ENCODE results near the gene CDCA3.
"Not testable (repeated sequence)": the region's sequence is repeated elsewhere in the genome, so short reads cannot be mapped to it uniquely, and the experiment has no call there.

CDCA3 gene

GRCh38 chr12:6872073-6873048 is 21.3 kb upstream of the CDCA3 start:
- peak; percentile 82 for DNase-seq

- DNase-seq = peak; percentile 53
These were observed 20.2 kb upstream of the CDCA3 start for GRCh38 chr12:6871052-6871957.

- not testable (repeated sequence) for DNase-seq
These were observed 19.2 kb upstream of the CDCA3 start for GRCh38 chr12:6870304-6870703.

- DNase-seq = peak; percentile 84
These were observed 18.2 kb upstream of the CDCA3 start for GRCh38 chr12:6869049-6870021.

GRCh38 chr12:6868211-6869048 is 17.3 kb upstream of the CDCA3 start:
- peak; percentile 19 for DNase-seq

- DNase-seq = peak; percentile 81
These were observed 16.5 kb upstream of the CDCA3 start, which contains the start of gene TPI1 for GRCh38 chr12:6867413-6868210. TPI1 (plus strand) TSS chr12:6867531; CDS start chr12:6867567, 36 bp downstream.

GRCh38 chr12:6866920-6867412 is 15.9 kb upstream of the CDCA3 start:
- peak; percentile 13 for DNase-seq

GRCh38 chr12:6866163-6866919 is 15.3 kb upstream of the CDCA3 start:
- DNase-seq = no peak

- DNase-seq = not testable (repeated sequence)
These were observed 14.2 kb upstream of the CDCA3 start for GRCh38 chr12:6865307-6865706.

GRCh38 chr12:6863586-6864321 is 12.7 kb upstream of the CDCA3 start:
- no peak for DNase-seq

GRCh38 chr12:6863033-6863432 is 11.9 kb upstream of the CDCA3 start:
- DNase-seq = no peak

GRCh38 chr12:6861391-6861790 is 10.3 kb upstream of the CDCA3 start:
- no peak for DNase-seq

- DNase-seq = no peak
These were observed 9.9 kb upstream of the CDCA3 start for GRCh38 chr12:6860942-6861341.

GRCh38 chr12:6860116-6860515 is 9.0 kb upstream of the CDCA3 start:
- DNase-seq = no peak

- DNase-seq = no peak
These were observed 7.7 kb upstream of the CDCA3 start for GRCh38 chr12:6858799-6859198.

- DNase-seq = no peak
These were observed 4.2 kb upstream of the CDCA3 start for GRCh38 chr12:6855322-6855721.

- no peak for DNase-seq
These were observed 3.0 kb upstream of the CDCA3 start for GRCh38 chr12:6854036-6854435.

- DNase-seq = no peak
These were observed 2.5 kb upstream of the CDCA3 start for GRCh38 chr12:6853626-6854025.

Measured in stimulated activated CD4-positive, alpha-beta T cell treated with anti-CD3 and anti-CD28 coated beads, Interleukin-1b, Interleukin-23, amount 100 ng/mL, for 48 hours (primary cell).